NCI-H524 treated with DMSO at 0.1 percent for 48 hours (cell line): Measurements from ENCODE around the gene CDYL.
"Not testable (repeated sequence)": the region's sequence is repeated elsewhere in the genome, so short reads cannot be mapped to it uniquely, and the experiment has no call there.

Experiments used
- DNase-seq: peaks from one replicate; lab custom pipeline; 2025; lab: John Stamatoyannopoulos, UW

Gene CDYL

DNA sequence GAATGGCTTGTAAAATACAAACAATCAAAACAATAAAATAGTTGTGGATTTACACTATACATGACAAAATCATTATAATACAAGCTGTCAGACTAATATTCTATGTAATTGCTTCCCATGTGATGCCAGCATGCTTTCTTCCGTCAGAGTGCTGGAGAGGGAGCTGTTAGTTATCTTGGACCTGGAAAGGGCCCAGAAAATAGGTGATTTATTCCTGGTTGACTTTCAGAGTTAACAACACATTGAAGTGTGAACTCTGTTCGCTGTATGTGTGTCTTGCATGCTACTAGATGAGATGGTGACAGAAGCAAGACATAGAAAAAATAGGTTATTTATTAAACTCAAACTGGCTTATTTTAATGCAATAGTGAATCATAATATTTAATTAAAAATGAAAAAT is 70.2 kb downstream of the CDYL start:
- DNase-seq, result no peak

DNA sequence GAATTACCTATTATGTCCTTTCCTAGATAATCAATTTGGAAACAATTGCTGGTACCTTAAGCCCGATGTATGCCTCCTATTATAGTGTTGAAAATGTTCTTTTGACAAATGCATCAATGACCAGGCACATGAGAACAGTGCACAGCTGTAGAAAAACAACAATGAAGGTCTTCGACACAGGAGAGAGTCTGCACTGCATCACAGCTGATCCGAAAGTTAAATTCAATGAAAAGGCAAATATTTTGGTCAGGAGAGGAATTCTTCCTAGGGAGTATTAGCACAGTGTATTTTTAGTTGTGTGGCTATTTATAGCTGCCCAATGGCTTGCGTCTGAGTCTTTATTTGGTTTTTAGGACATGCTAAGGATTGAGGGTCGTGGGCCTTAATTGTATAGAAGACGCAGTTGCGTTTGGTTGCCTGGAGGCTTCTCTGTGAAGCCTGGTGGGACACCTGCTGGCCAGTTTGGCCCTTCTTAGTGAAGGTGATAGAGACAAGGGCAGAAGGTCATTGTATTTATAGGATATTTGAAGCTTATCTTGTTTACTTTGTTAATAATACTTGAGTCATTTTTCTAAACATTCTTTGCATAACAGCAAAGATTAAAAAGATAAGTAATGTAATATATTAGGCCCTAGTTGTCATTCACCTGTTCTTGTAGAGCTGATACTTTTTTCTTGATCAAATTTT is 72.3 kb downstream of the CDYL start:
- DNase-seq, result no peak

DNA sequence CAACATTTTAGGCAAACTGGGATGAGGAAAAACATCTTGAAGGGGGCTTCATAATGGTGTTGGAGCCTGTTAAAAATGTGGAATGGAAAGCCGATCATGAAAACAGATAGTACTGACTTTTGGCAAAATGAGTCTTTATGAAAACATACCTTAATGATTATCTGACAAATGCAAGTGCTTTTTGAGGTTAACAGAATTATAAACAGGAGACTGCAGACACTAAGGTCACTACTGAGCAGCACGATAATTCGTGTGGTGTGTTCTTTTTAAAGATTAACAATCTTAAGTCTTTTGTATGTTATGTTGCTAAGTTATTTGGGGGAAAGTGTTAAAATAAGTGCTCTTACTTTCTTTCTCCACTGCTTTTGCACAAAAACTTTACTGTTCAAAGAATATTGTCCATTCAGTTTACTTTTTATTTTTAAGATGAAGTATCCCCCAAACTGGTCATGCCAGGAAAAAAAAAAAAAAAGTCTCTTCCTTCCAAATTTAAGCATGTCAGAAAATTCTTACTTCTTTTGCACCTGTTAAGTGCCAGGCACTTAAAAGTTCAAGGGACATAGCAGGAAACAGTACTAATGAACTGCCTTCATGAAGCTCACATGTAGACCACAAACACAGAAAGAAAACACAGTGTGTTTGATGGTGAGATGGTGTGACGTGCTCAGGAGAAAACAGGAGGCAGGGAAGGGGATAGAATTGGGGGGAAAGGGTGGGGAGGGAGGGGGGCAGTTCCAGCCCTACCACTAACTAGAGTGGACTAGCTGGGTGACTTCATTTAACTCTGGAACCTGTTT is 73.2 kb downstream of the CDYL start:
- DNase-seq, result no peak

DNA sequence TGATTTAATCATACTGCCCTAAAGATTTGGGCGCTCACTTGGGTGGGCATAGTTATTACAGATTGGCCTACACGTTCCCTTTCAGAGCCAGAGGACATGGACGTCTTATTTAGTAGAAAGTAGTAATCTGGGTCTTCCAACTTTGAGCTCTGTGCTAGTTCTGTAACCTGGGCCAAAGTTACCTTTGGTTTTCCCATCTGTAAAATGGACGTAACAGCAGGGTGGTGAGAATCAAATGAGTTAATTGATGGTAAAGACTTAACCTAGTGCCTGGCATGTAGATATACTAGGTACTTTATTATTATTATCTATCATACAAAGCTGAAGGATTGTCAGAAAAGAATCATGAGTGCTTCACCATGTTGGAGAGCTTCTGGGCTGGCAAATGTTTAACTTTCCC is 74.8 kb downstream of the CDYL start:
- DNase-seq, result no peak

DNA sequence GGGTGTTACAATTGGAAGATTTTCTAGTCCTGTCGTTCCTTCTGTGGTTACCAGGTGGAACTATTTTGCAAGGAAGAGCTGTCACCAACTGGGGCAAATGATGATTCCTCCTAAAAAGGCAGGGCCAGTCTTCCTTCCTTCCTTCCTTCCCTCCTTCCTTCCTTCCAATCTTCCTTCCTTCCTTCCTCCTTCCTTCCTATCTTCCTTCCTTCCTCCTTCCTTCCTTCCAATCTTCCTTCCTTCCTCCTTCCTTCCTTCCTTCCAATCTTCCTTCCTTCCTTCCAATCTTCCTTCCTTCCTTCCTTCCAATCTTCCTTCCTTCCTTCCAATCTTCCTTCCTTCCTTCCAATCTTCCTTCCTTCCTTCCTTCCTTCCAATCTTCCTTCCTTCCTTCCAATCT is 76.0 kb downstream of the CDYL start:
- DNase-seq, result not testable (repeated sequence)

DNA sequence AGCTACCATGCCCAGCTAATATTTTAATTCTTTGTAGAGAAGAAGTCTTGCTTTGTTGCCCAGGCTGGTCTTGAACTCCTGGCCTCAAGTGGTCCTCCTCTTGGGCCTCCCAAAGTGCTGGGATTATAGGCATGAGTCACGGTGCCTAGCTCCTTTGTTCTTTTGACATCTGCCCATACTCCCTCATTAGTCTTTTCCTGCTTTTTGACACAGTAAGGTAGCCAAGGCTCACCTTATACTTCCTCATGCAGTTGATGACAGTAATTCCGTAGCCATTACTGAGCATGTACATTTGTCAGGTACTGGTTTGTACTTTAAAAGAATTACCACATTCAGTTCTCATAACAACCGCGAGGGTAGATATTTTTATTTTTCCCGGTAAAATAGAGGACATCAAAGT is 76.7 kb downstream of the CDYL start:
- DNase-seq, result no peak

DNA sequence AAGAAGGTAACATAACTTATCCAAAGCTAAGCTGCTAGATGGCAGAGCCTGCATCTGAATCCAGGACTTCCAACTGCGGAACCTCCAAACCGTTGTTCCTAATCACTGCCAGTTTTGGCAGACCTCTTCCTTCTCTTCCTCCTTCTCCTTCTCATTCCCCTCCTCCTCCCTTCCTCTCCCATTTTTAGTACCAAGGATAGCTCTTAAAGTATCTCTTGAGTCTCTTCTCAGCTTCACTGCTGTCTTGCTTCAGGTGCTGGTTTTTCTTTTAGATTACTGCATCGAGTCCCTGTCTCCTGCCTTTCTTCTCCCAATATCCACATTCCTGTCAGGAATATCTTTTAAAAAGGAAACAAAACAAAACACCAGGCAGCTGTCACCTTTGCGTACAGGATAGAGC is 77.1 kb downstream of the CDYL start:
- DNase-seq, result no peak

DNA sequence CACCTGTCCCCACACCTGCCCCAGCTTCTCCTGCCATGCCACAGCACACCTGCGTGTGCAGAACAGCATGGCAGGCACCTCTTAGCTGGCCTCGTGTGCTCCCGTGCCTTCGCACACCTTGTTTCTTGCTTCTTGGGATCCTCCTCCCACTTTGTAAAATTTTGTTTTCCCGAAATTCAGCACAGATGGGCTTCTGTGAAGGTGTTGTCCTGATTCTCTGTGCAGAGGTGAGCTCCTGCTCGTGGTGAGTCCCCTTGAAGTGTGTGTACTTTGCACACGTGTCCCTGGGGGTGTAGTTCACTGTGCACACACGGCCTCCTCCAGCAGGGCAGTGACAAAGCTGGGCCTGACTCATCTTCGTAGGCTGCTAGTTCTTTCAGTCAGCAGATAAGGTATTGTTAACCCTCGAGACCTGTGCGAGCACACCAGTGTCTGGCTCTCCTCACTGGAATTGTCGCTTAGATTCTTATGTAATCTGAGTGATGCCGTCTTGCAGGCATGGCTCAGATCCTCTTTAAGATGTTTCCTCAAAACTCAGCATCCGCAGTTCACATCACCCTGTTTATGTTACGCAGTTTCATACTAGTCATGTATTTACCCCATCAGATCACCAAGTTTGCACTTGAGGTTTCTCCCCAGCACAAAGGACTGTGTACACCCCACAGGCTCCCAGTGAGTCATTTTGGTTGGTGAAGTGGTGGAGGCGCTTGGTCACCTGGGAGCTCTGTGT is 77.7 kb downstream of the CDYL start:
- no peak for DNase-seq

DNA sequence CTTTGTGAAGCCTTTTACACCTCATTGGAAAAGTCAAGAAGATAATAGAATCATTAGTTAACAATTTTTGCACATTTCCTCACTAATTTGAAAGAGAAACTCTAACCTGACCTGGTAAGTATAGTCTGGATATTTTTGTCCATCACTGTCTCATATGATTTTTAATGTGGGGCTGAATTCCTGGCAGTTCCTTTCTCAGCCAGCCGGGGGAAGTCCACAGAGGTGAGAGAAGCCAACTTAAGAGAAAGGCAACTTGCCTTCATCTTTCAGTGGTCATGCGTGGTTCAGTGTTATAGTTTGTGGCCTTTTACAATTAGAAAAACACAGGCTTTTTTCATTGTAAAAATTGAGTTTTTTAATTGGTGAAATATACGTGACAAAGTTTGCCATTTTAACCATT is 80.6 kb downstream of the CDYL start:
- no peak for DNase-seq

DNA sequence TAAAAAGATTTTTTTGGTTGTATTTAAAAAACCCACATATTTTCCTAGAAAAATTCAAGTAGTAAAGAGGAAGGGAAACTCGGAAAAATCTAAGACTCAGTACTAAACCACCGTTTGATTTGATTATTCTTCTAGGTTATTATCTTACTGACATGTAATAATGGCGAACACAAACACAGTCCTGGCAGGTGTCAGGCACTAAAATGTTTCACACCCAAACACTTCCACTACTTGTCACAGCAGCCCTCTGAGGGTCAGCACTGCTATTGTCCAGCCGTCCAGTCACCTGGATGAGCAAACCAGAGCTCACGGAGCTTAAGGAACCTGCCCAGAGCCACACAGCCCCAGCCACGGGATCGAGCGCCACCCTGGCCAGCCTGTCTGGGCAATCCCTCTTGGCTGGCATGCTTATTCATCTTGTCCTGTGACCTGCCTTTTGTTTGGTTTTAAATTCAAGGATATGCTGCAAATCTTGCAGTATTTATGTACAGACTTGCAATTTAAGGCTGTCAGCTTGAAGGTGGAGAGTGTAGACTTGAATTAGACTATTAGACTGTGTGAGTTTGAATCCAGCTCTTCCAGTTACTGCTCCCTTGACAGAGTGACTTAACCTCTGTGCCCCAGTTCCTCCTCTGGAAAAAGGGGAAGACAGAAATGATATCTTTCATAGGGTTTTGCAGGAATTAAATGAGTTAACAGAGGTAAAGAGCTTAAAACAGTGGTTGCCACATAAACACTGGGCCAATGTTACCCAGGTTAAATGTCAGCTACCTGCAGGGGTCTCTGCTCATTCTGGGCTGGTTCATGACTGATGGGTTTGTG is 82.2 kb downstream of the CDYL start:
- no peak for DNase-seq

DNA sequence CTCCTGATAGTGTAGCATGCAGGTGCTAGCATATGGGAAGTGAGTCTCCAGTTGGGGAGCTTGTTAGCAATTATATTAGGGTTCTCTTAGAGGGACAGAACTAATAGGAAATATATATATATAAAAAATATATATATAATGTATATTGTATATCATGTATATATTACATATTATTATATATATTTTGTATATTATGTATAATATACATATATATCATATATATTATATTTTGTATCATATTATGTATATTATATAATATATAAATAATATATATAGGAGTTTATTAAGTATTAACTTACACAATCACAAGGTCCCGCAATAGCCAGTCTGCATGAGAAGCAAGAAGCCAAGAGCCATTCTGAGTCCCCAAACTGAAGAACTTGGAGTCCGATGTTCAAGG is 84.2 kb downstream of the CDYL start:
- no peak for DNase-seq

DNA sequence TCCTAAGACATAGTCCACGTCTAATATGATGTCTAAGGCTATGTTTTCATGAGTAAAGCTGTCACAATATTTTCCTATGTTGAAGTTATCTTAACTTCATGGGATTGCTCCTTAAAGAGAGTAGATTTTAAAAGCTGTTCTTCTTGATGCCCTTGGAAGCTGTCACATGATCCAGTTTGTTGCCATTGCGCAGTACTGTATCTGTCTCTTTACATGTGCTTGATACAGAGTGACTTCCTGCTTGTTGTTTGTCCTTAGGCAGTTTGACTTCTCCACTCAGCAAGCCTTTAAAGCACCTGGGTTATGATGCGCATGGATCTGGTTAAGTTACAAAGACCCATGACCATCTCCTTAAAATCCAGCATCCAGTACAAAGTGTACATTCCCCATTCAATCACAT is 85.4 kb downstream of the CDYL start:
- no peak for DNase-seq

DNA sequence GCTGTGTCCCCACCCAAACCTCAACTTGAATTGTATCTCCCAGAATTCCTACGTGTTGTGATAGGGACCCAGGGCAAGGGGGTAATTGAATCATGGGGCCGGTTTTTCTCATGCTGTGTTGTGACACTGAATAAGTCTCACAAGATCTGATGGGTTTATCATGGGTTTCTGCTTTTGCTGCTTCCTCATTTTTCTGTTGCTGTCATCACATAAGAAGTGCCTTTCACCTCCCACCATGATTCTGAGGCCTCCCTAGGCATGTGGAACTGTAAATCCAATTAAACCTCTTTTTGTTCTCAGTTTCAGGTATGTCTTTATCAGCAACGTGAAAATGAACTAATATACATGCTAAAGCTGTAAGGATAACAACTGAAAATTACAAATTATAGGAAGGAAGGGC is 88.3 kb downstream of the CDYL start:
- no peak for DNase-seq

DNA sequence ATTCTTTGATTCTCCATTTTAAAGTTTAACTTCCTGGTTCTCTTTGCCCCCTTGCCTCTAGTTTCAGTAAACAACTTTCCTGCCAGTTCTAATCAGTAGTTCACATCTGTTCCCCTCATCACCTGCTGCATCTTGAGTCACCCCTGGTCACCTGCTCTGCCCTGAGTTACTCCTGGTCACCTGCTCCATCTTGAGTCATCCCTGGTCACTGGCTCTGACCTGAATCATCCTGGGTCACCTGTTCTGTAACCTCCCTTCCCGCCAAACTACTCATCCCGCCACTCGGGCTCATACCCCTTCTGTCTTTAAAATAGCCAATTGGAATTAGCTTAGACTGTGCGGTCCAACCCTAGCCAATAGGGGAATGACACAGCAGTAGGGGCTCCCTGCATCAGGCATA is 88.8 kb downstream of the CDYL start:
- DNase-seq, result not testable (repeated sequence)

DNA sequence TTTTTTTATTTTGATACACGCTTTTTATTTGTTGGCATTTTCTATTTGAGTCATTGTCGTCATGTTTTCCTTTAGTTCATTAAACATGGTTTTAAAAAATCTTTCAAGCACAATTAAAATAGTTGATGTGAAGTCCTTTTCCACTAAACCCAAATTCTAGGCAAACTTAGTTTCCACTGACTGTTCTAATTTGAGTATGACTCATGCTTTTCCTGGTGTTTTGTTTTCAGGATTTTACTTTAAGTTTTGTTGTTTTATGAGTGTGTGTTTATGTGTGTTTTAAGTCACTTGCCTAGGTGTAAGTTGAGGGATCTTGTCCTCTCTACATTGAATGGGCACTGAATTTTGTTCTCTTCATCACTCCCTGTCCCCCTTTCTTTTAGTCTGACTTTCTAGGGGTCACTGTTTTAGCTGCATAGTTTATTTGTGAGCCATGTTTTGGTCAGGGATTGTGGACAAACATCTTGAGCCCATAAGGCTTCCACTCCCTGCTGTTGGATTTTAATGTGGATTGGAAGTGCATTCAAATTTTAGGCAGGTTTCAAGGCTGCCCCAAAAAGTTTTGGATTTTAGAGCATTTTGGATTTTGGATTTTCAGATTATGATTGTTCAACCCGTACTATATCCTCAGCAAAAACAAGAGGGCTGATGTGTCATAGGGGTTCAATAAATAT is 94.8 kb downstream of the CDYL start:
- DNase-seq, result no peak

DNA sequence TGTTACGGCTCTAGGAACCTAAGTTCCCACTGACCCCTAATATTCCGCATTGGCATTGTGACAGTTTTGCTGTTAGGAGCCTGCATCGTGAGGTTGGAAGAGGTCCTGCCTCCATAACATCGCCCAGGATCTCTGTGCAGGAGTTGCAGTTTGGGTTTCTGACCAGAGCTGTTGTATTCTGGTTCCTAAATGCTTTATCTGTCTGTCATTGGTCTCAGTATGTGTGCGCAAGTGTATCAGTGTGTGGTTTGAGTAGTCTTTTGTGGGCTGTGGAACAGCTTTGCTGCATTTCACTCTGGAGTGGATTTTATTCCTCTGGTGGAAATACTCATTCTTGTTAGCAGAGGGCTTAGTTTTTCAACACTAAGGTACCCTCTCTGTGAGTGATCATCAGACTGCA is 95.6 kb downstream of the CDYL start:
- no peak for DNase-seq

DNA sequence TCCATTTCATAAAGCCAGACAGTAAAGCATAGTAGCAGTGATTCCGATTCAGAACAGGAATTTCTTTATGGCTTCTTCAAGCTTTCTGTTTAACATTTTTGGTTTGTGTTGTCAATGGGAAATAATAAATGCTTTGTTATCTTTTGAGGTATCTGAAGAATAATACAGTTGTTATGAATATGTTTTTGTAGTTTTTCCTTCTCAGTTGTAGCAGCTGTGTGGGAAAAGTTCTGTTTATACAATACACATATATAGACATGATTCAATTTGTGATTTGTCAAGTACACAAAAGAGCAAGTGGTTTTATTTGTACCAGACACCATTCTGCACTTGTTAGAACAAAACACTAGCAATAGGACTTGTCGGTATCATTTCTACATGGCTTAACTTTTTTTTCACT is 96.6 kb downstream of the CDYL start:
- DNase-seq, result no peak

DNA sequence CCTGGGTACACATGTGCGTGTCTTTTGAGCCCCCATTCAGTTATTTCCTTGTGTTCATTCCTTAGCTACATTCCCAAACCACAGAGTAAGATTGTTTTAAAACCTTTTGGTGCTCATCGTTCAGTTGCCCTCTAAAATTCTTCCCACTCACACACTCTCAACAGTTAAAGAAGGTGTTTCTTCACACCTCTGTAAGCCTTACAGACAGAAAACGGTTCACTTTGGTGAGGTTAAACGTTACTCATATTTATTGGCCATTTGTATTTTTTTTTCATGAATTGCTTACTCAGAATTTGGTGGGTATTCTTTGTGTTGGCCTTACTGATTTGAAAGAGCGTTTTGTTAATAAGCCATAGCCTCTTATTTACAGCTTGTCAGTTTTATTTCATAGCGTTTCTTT is 97.7 kb downstream of the CDYL start:
- no peak for DNase-seq

DNA sequence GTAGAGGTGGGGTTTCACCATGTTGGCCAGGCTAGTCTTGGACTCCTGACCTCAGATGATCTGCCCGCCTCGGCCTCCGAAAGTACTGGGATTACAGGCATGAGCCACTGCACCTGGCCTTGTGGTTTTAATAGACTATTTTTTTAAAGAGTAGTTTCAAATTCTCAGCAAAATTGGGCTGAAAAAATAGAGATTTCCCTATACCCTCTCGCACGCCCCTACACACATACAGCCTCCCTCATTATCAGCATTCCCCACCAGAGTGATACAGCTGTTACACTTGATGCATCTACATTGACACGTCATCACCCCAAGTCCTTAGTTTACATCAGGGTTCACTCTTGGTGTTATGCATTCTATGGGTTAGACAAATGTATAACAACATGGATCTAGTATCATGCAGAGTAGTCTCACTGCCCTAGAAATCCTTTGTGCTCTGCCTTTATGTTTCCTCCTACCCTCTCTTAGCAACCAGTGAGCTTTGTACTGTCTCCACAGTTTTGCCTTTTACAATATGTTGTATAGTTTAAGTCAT is 103.6 kb downstream of the CDYL start:
- no peak for DNase-seq

DNA sequence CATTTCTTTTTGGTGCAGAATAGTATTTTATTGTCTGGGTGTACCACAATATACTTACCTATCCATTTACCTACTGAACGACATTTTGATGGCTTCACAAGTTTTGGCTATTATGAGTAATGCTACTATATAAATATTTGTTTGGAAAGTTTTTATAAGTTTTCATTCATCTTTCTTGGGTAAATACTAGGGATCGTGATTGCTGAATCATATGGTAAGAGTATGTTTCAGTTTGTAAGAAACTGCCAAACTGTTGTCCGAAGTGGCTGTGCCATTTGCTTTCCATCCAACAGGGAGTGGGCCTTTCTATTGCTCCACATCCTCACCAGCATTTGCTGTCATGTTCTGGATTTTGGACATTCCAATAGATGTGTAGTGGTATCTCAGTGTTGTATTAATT is 104.2 kb downstream of the CDYL start:
- DNase-seq, result no peak

DNA sequence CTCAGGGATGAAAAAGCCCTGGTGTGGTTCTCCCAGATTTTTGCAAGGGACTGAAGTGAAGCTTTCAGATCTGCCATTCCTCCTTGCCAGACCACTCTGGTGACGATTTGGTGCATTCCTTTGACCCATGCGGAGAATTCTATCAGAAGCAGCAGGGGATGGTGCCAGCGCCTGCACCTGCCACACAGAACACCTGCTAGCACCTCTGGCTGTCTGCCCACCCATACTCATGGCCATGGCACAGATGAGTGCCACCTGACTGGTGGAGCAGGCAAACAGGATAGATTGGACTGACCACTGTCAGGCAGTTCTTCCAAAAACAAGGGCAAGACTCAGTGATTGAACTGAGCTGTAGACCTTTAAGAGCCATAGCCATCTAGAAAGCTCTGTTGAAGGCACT is 107.1 kb downstream of the CDYL start:
- DNase-seq, result no peak
